Upper lobe of right lung (tissue), 1 donor: Measurements from ENCODE around the gene AIP. TPM values are rescaled to one million over a fixed set of nuclear protein-coding genes. Genes with fewer than 3 reads are reported as not detected.
"Not testable (repeated sequence)": the region's sequence is repeated elsewhere in the genome, so short reads cannot be mapped to it uniquely, and the experiment has no call there.

Source experiments
- ATAC-seq: fragments of 200-7000 bp; cut with Tn5 transposase; one replicate; pipeline ENCODE4 v1.9.1; 2020; ENCODE audit warnings: mild to moderate bottlenecking, moderate library complexity
- DNase-seq: peaks from one replicate; pipeline ENCODE4 v3.0.0-alpha.2; 2020
- H3K27ac ChIP-seq: fragments of 200-600 bp; one replicate; pipeline ENCODE4 v1.8.0; 2022
- H3K27me3 ChIP-seq: fragments of 200-600 bp; one replicate; pipeline ENCODE4 v1.8.0; 2022; ENCODE audit warnings: mild to moderate bottlenecking
- H3K36me3 ChIP-seq: fragments of 200-600 bp; one replicate; pipeline ENCODE4 v1.8.0; 2022
- H3K4me1 ChIP-seq: fragments of 200-600 bp; one replicate; pipeline ENCODE4 v1.8.0; 2022
- H3K4me3 ChIP-seq: fragments of 200-600 bp; one replicate; pipeline ENCODE4 v1.8.0; 2022; ENCODE audit warnings: mild to moderate bottlenecking
- H3K9me3 ChIP-seq: fragments of 200-600 bp; one replicate; pipeline ENCODE4 v1.8.0; 2022
- intact Hi-C: fragments of 100-400 bp; cut with DNase I; formaldehyde crosslinking; loops from one replicate; pipeline ENCODE4 v1.11.0; 2022
- total RNA-seq: library from RNA; stranded (reverse); fragmentation: NEBNext Ultra II Directional; extraction: Animal tissue kit (Norgen Biotek cat#: 25700); gene quantifications from one replicate; pipeline ENCODE4 v1.2.1, GENCODE V29; 2021
- TF ChIP-seq, protein P1 (sequence below): fragments of 200-600 bp; IDR thresholded peaks from one replicate; pipeline ENCODE4 v1.8.0; 2022; ENCODE audit warnings: antibody characterized with exemption
- donor health status: DM: no; HTN: yes; CAD: no; lungs with severe emphysema.

Gene AIP
- total RNA-seq, 1 donor from 2014 or later, result 87.0 TPM

DNA sequence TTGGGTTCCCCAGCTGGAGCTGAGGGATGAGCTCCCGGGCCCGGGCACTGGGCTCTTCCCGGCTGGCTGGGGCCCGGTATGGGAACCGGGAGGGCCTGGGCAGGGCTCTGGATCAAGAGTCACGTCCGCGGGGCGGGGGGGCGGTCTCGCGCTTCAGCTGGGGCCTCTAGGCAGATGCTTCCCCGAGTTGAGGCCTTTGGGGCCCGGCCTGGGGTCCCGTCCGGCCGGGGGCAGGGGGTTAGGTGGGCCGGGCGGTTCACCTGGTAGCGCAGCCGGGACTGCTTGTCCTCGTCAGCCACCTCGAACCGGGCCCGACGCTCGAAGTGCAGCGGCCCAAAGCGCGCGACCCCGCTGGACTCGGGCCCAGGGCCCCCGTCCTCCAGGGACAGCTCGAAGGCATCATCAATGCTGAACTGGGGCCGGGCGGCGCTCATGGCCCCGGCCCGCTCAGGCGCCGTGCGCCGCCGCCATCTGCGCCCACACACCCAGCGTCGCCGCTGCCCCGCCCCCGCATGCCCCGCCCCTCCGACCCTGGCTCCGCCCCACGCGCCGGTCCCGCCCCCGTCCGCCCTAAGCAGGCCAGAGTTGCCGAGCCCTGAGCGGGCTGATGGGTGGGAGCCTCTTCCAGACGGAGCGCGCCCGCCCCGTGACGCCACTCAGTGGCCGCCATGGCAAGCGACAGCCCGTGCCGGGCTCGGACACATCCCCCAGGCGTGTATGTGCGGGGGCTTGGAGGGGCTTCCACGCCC is 13.9 kb upstream of the AIP start, which contains the start of gene TMEM134:
TMEM134 (minus strand) TSS at position 493 of the 749 bp plus-strand sequence; CDS start at position 434, 59 bp downstream.
- Histone ChIP-seq H3K9me3 (no peaks in the 10 kb centered on the region), H3K36me3 (no peaks in the 10 kb centered on the region), H3K4me3 (peak within 1 kb of the TSS; percentile 97), H3K27me3 (no peaks in the 10 kb centered on the region), H3K4me1 (peaks cover 22% of the 10 kb centered on the region), H3K27ac (peak within 1 kb of the TSS; percentile 93)
- peak; percentile 97 for DNase-seq
- peak; percentile 92 for ATAC-seq
- TF ChIP-seq, protein P1, sequence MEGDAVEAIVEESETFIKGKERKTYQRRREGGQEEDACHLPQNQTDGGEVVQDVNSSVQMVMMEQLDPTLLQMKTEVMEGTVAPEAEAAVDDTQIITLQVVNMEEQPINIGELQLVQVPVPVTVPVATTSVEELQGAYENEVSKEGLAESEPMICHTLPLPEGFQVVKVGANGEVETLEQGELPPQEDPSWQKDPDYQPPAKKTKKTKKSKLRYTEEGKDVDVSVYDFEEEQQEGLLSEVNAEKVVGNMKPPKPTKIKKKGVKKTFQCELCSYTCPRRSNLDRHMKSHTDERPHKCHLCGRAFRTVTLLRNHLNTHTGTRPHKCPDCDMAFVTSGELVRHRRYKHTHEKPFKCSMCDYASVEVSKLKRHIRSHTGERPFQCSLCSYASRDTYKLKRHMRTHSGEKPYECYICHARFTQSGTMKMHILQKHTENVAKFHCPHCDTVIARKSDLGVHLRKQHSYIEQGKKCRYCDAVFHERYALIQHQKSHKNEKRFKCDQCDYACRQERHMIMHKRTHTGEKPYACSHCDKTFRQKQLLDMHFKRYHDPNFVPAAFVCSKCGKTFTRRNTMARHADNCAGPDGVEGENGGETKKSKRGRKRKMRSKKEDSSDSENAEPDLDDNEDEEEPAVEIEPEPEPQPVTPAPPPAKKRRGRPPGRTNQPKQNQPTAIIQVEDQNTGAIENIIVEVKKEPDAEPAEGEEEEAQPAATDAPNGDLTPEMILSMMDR, result peak; percentile 46
- intact Hi-C loops, result no loop called here

GRCh38 chr11:67469508-67469811 is 13.4 kb upstream of the AIP start:
- DNase-seq (no peak), ATAC-seq (no peak)
- H3K27ac ChIP-seq, result peak overlapping the region; percentile 93
- H3K4me1 ChIP-seq, result peaks cover 18% of the 10 kb centered on the region
- TF ChIP-seq, protein P1, result no peak
- H3K27me3 ChIP-seq, result no peaks in the 10 kb centered on the region
- H3K9me3 ChIP-seq, result no peaks in the 10 kb centered on the region
- intact Hi-C loops, result no loop called here
- H3K36me3 ChIP-seq, result no peaks in the 10 kb centered on the region
- peak overlapping the region; percentile 97 for H3K4me3 ChIP-seq

GRCh38 chr11:67470337-67471002 is 12.4 kb upstream of the AIP start:
- intact Hi-C loops, result no loop called here
- Histone ChIP-seq H3K9me3 (no peaks in the 10 kb centered on the region), H3K27me3 (no peaks in the 10 kb centered on the region), H3K4me3 (no peak overlapping the region), H3K4me1 (peaks cover 18% of the 10 kb centered on the region), H3K27ac (no peak overlapping the region), H3K36me3 (no peaks in the 10 kb centered on the region)
- TF ChIP-seq, protein P1, result no peak
- DNase-seq (no peak), ATAC-seq (no peak)

DNA sequence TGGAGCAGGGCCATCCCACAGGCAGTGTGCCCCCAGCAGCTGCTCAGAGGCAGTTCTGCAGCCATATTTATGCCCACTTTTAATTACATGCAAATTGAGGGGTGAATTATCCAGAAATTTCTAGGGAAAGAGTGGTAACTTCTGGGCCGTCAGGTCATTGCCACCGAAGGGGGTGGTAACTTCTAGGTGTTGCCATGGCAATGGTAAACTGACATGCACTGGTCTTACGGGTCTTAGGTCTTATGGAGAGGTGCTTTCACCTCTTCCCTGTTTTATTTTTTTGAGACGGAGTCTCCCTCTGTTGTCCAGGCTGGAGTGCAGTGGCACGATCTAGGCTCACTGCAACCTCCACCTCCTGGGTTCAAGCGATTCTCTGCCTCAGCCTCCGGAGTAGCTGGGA is 9.9 kb upstream of the AIP start:
- Histone ChIP-seq H3K36me3 (no peaks in the 10 kb centered on the region), H3K9me3 (no peaks in the 10 kb centered on the region), H3K27me3 (no peaks in the 10 kb centered on the region), H3K4me1 (peaks cover 8% of the 10 kb centered on the region), H3K4me3 (no peak overlapping the region), H3K27ac (no peak overlapping the region)
- TF ChIP-seq, protein P1, result no peak
- DNase-seq (no peak), ATAC-seq (no peak)
- intact Hi-C loops, result no loop called here

- DNase-seq, H3K4me3 ChIP-seq, ATAC-seq, H3K27ac ChIP-seq, H3K36me3 ChIP-seq, H3K27me3 ChIP-seq, H3K9me3 ChIP-seq, intact Hi-C loops, H3K4me1 ChIP-seq: not testable (repeated sequence)
Observed at GRCh38 chr11:67476692-67477091, 6.1 kb upstream of the AIP start.

DNA sequence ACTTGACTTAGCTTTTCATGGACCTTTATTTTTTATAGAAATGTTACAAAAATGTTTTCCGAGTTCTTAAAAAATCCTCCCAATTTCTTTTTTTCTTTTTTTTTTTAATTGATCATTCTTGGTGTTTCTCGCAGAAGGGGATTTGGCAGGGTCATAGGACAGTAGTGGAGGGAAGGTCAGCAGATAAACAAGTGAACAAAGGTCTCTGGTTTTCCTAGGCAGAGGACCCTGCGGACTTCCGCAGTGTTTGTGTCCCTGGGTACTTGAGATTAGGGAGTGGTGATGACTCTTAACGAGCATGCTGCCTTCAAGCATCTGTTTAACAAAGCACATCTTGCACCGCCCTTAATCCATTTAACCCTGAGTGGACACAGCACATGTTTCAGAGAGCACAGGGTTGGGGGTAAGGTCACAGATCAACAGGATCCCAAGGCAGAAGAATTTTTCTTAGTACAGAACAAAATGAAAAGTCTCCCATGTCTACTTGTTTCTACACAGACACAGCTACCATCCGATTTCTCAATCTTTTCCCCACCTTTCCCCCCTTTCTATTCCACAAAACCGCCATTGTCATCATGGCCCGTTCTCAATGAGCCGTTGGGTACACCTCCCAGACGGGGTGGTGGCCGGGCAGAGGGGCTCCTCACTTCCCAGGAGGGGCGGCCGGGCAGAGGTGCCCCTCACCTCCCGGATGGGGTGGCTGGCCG is 5.3 kb upstream of the AIP start:
- H3K4me3 ChIP-seq, H3K27me3 ChIP-seq, H3K27ac ChIP-seq, intact Hi-C loops, H3K4me1 ChIP-seq, H3K36me3 ChIP-seq, DNase-seq, ATAC-seq, H3K9me3 ChIP-seq: not testable (repeated sequence)
